Measurements from ENCODE around the gene MESP2. TPM values are rescaled to one million over a fixed set of nuclear protein-coding genes. Genes with fewer than 3 reads are reported as not detected.

The MESP2 gene
- total and polyA plus RNA-seq, 9 of the 15 experiments (the other 6 are each of a cell fraction or from before 2014, with no cell fraction given): 0.08 to 0.82 (median 0.37) TPM

DNA sequence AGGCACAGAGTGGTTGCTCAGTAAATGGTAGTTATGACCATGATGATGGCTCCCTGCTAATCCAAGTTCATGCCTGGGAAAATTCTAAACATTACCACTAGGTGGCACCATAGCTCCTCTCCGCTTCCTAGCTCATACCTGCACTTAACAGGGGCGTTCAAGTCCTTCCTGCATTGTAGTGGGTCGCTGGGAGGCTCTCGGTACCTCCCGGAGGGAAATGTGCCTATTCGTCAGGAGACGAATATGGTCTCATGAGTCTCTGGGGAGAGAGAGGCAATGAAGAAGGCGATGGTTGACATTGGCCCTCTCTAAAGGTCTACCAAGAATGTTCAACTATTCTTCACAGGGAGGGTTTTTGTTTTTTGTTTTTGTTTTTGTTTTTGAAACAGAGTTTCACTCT is 36.0 kb upstream of the MESP2 start (continued):
- TF ChIP-seq CBX3 (IDR thresholded peaks at IDR 0.05; ENCODE audit: borderline replicate concordance in 1 of 2, low read length in 2 of 2): no peak
- TF ChIP-seq PML (IDR thresholded peaks at IDR 0.05; ENCODE audit: low read length): no peak
- TF ChIP-seq, protein P1, sequence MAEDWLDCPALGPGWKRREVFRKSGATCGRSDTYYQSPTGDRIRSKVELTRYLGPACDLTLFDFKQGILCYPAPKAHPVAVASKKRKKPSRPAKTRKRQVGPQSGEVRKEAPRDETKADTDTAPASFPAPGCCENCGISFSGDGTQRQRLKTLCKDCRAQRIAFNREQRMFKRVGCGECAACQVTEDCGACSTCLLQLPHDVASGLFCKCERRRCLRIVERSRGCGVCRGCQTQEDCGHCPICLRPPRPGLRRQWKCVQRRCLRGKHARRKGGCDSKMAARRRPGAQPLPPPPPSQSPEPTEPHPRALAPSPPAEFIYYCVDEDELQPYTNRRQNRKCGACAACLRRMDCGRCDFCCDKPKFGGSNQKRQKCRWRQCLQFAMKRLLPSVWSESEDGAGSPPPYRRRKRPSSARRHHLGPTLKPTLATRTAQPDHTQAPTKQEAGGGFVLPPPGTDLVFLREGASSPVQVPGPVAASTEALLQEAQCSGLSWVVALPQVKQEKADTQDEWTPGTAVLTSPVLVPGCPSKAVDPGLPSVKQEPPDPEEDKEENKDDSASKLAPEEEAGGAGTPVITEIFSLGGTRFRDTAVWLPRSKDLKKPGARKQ (CRISPR knock-in tag; IDR thresholded peaks at IDR 0.05): no peak
- no peak for TF ChIP-seq SIN3A (IDR thresholded peaks at IDR 0.05; ENCODE audit: borderline replicate concordance in 2 of 2, control insufficient read depth in 1 of 2, low read depth in 2 of 2, low read length in 2 of 2)
- TF ChIP-seq ZNF507 (tag; conservative IDR thresholded peaks at IDR 0.05): no peak
- TF ChIP-seq FOXA3 (CRISPR knock-in tag; conservative IDR thresholded peaks at IDR 0.05 in 1 of 2, IDR thresholded peaks at IDR 0.05 in 1 of 2): no peak
- no peak for TF ChIP-seq SPI1 (IDR thresholded peaks at IDR 0.05; ENCODE audit: borderline replicate concordance, low read depth, low read length)
- no peak for TF ChIP-seq ZFP1 (CRISPR knock-in tag; IDR thresholded peaks at IDR 0.05)
- TF ChIP-seq, protein P2, sequence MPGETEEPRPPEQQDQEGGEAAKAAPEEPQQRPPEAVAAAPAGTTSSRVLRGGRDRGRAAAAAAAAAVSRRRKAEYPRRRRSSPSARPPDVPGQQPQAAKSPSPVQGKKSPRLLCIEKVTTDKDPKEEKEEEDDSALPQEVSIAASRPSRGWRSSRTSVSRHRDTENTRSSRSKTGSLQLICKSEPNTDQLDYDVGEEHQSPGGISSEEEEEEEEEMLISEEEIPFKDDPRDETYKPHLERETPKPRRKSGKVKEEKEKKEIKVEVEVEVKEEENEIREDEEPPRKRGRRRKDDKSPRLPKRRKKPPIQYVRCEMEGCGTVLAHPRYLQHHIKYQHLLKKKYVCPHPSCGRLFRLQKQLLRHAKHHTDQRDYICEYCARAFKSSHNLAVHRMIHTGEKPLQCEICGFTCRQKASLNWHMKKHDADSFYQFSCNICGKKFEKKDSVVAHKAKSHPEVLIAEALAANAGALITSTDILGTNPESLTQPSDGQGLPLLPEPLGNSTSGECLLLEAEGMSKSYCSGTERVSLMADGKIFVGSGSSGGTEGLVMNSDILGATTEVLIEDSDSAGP (CRISPR knock-in tag; IDR thresholded peaks at IDR 0.05): no peak
- TF ChIP-seq MTA3 (IDR thresholded peaks at IDR 0.05; ENCODE audit: borderline replicate concordance): no peak
- TF ChIP-seq RFX5 (IDR thresholded peaks at IDR 0.05; ENCODE audit: low read depth, low read length): no peak
- TF ChIP-seq ETV1 (tag; conservative IDR thresholded peaks at IDR 0.05; ENCODE audit: low read depth): no peak
- no peak for TF ChIP-seq KLF6 (CRISPR knock-in tag; IDR thresholded peaks at IDR 0.05; ENCODE audit: borderline replicate concordance)
- TF ChIP-seq, protein P3, sequence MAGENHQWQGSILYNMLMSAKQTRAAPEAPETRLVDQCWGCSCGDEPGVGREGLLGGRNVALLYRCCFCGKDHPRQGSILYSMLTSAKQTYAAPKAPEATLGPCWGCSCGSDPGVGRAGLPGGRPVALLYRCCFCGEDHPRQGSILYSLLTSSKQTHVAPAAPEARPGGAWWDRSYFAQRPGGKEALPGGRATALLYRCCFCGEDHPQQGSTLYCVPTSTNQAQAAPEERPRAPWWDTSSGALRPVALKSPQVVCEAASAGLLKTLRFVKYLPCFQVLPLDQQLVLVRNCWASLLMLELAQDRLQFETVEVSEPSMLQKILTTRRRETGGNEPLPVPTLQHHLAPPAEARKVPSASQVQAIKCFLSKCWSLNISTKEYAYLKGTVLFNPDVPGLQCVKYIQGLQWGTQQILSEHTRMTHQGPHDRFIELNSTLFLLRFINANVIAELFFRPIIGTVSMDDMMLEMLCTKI (IDR thresholded peaks at IDR 0.05; ENCODE audit: partially characterized antibody): no peak
- TF ChIP-seq HNRNPK (IDR thresholded peaks at IDR 0.05; ENCODE audit: low read depth, low read length, poor library complexity, severe bottlenecking): no peak
- no peak for TF ChIP-seq MYC (IDR thresholded peaks at IDR 0.05; ENCODE audit: low read depth, low read length)
- TF ChIP-seq MYC (CRISPR knock-in tag; IDR thresholded peaks at IDR 0.05; ENCODE audit: borderline replicate concordance, low read depth): no peak
- no peak for TF ChIP-seq ERF (CRISPR knock-in tag; IDR thresholded peaks at IDR 0.05)
- TF ChIP-seq LEF1 (IDR thresholded peaks at IDR 0.05): no peak
- no peak for TF ChIP-seq MAFF (IDR thresholded peaks at IDR 0.05; ENCODE audit: low read length)
